CD4-positive, alpha-beta T cell treated with Interleukin-15 for 4 hours (primary cell): ENCODE data around the gene FAM98C.
A peak's percentile ranks its signal among the peaks of the same experiment; 100 is the strongest.

Experiments
- DNase-seq: peaks from one replicate; pipeline ENCODE4 v3.0.0-alpha.2; 2020; ENCODE audit warnings: low spot score

Gene FAM98C

GRCh38 chr19:38427035-38427677 lies 24.3 kb downstream of the FAM98C start:
- DNase-seq: peak; percentile 37

- DNase-seq: no peak
Observed at GRCh38 chr19:38429055-38429810, 26.3 kb downstream of the FAM98C start.

- DNase-seq: no peak
Observed at GRCh38 chr19:38429811-38430156, 26.9 kb downstream of the FAM98C start.

- no peak for DNase-seq
Observed at GRCh38 chr19:38430931-38431330, 28.0 kb downstream of the FAM98C start.

- peak; percentile 24 for DNase-seq
Observed at GRCh38 chr19:38433268-38433733, 30.4 kb downstream of the FAM98C start, which contains the start of gene RYR1. Gene RYR1 (plus strand): TSS chr19:38433691. CDS start chr19:38433830, 139 bp downstream.

GRCh38 chr19:38434549-38435051 lies 31.7 kb downstream of the FAM98C start:
- no peak for DNase-seq

GRCh38 chr19:38437295-38437694 lies 34.4 kb downstream of the FAM98C start:
- DNase-seq: no peak

- no peak for DNase-seq
Observed at GRCh38 chr19:38437917-38438316, 35.0 kb downstream of the FAM98C start.

- DNase-seq: no peak
Observed at GRCh38 chr19:38440592-38440991, 37.7 kb downstream of the FAM98C start.

- no peak for DNase-seq
Observed at GRCh38 chr19:38441657-38442348, 38.9 kb downstream of the FAM98C start.

- DNase-seq: no peak
Observed at GRCh38 chr19:38442736-38443135, 39.8 kb downstream of the FAM98C start.

- DNase-seq: no peak
Observed at GRCh38 chr19:38443458-38443999, 40.6 kb downstream of the FAM98C start.

- no peak for DNase-seq
Observed at GRCh38 chr19:38444026-38444425, 41.1 kb downstream of the FAM98C start.

- DNase-seq: no peak
Observed at GRCh38 chr19:38445362-38445761, 42.5 kb downstream of the FAM98C start.

GRCh38 chr19:38448225-38448624 lies 45.3 kb downstream of the FAM98C start:
- no peak for DNase-seq

GRCh38 chr19:38449518-38449917 lies 46.6 kb downstream of the FAM98C start:
- DNase-seq: no peak

GRCh38 chr19:38451036-38451435 lies 48.1 kb downstream of the FAM98C start:
- no peak for DNase-seq

GRCh38 chr19:38451629-38452028 lies 48.7 kb downstream of the FAM98C start:
- DNase-seq: no peak

GRCh38 chr19:38452430-38453366 lies 49.8 kb downstream of the FAM98C start:
- DNase-seq: no peak

- no peak for DNase-seq
Observed at GRCh38 chr19:38453596-38453995, 50.7 kb downstream of the FAM98C start.

GRCh38 chr19:38455031-38455430 lies 52.1 kb downstream of the FAM98C start:
- no peak for DNase-seq
